Medulla oblongata (tissue), 1 donor: Measurements from ENCODE around the gene SERINC3.

Experiments used
- DNase-seq: peaks from one replicate; pipeline ENCODE4 v3.0.0-alpha.2; 2015; ENCODE audit errors: extremely low spot score

SERINC3 gene

DNA sequence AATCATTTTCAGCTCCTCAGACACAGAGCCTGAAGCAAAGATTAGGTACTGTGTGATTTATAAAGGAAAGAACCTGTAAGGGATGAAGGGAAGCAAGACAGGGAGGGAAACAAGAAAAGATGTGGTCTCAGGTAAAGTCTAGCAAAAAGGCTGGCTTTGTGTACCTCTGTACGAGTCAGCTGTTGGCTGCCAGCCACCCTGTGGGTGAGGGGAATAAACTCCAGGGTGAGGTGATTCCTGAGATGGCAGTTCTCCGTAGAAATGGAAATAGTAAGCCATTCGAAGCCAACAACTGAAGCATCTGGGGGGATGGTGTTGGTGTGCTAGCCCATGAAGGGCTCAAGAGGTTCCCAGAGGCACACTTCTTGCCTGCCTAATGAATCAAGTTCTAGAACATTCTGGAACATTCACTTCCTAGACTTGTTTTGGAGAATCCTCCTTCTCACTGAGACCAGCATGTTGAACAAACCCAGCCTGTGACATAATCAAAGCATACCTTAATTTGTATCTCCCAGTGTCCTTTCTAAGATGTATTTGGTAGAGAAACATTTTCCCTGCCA, 56.8 kb downstream of the SERINC3 start:
- no peak for DNase-seq

DNA sequence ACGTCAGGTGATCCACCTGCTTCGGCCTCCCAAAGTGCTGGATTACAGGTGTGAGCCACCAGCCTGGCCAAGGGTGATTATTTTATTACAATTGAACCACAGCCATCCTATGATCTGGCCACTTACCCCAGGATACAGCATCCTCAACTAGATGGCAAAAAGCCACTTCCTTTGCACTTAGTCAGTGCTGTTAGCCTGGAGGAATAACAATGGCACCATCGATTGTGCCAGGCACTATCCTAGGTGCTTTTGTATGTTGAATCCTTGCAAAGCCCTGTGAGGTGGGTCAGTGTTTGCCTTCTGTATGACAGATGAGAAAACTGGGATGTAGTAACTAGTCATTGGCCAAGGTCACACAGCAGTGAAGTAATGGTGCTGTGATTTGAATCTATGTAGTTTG, 57.4 kb downstream of the SERINC3 start:
- no peak for DNase-seq

- no peak for DNase-seq
These were observed 58.4 kb downstream of the SERINC3 start for GRCh38 chr20:44463466-44463865.

DNA sequence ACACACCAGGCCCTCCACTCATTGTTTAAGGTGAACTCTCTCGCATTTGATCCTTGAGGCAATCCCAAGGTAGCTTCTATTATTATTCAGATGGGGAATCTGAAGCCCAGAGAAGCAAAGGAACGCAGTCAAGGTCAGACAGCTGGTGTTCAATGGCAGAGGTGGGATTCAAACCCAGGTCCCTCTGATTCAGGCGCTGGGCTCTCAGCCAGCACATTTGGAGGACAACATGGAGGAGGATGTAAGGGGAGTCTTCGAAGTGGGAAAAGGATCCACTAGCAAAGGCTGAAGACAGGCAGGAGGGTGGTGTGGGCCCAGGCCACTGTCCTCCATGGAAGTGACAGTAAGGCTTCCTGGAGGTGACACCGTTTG, 60.1 kb downstream of the SERINC3 start:
- no peak for DNase-seq

GRCh38 chr20:44461142-44461802, 60.6 kb downstream of the SERINC3 start:
- no peak for DNase-seq

DNA sequence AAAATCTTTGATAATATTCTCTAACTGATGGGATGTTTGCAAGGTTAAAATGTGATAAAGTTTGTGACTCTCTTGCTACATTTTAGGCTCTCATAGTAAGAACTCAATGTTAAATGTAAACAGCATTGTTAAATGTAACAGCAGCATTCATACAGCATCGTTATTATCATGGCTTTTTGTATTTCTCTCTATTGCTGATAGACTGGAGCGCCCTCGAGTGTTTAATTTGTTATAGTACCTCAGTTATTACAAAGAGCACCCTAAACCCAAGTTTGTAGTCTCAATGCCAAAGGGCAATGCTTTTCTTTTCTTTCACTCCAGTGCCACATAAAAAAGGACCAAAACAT, 61.1 kb downstream of the SERINC3 start:
- DNase-seq: no peak

GRCh38 chr20:44459271-44459670, 62.6 kb downstream of the SERINC3 start:
- DNase-seq: no peak

- no peak for DNase-seq
These were observed 64.9 kb downstream of the SERINC3 start for GRCh38 chr20:44457016-44457415.

GRCh38 chr20:44456611-44457010, 65.3 kb downstream of the SERINC3 start:
- DNase-seq: no peak

DNA sequence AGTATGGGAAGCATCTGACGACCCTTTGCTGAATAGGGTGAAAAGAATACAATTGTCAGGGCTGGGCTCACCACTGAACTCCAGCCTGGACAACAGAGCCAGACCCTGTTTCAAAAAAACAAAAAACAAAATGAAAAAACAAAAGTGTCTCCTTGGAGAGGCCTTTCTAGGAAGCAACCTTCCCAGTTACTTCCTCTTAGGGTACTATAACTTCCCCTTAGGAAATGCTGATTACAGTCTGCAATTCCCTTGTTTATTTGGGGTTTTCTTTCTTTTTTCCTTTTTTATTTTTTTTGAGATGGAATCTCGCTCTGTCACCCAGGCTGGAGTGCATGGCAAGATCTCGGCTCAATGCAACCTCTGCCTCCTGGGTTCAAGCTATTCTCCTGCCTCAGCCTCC, 66.7 kb downstream of the SERINC3 start:
- no peak for DNase-seq

- no peak for DNase-seq
These were observed 67.4 kb downstream of the SERINC3 start for GRCh38 chr20:44454306-44454963.

GRCh38 chr20:44450903-44451450, 70.9 kb downstream of the SERINC3 start:
- no peak for DNase-seq

- no peak for DNase-seq
These were observed 71.5 kb downstream of the SERINC3 start for GRCh38 chr20:44450281-44450889.

- no peak for DNase-seq
These were observed 72.0 kb downstream of the SERINC3 start for GRCh38 chr20:44449864-44450263.

DNA sequence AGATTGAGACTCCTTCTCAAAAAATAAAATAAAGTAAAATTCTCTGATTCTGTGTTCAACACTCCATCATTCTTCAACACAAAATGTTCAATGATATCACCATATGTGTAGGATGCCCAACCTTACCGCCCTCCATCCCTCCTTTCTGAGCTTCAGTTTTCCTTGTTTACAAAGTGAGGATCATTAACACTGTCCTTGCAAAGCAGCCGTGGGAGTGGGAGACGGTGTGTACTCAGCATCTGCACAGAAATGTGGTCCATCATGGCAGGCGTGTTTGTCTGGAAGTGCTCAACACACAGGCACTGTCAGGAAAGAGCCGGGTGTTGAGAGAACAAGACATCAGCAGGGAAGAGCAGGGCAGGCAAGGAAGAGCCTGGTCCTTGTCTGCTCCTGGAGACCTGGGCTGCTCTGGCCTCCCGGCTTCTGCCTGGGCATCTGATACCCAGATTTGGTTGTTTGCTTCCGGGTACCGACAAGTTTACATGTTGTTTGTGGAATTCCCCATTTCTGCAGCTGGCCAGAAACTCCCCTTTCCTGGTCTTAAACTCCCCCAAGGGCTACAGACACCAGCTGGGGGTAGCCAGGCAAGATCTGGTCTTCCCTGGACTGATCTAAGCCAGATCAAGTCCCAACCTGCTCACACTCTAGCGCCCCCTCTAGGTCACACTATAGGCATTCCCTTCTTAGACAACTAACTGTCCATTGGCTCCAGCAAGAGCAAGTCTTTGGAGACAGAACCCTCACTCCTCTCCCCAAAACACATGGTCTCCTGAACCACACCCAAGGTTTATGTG, 72.9 kb downstream of the SERINC3 start:
- no peak for DNase-seq

GRCh38 chr20:44447827-44448419, 73.9 kb downstream of the SERINC3 start:
- no peak for DNase-seq
